HUES64 (cell line): ENCODE measurements around the gene GPX4.
A peak's percentile ranks its signal among the peaks of the same experiment; 100 is the strongest.

Experiments
- H3K27ac ChIP-seq: 2 replicates; pipeline ENCODE4 v1.7.0; 2013; ENCODE audit warnings: low read depth, low read length, inconsistent platforms
- H3K27me3 ChIP-seq: 2 replicates; pipeline ENCODE4 v1.6.1; 2013; ENCODE audit warnings: mild to moderate bottlenecking, low read length; ENCODE audit not compliant: insufficient read depth
- H3K36me3 ChIP-seq: 2 replicates; pipeline ENCODE4 v1.6.1; 2013; ENCODE audit warnings: mild to moderate bottlenecking, low read length; ENCODE audit not compliant: insufficient read depth
- H3K4me1 ChIP-seq: 2 replicates; pipeline ENCODE4 v1.6.1; 2013; ENCODE audit warnings: mild to moderate bottlenecking, low read length, moderate library complexity; ENCODE audit not compliant: insufficient read depth
- H3K4me3 ChIP-seq: 2 replicates; pipeline ENCODE4 v1.5.1; 2013; ENCODE audit warnings: mild to moderate bottlenecking, low read length, moderate library complexity
- H3K9ac ChIP-seq: 2 replicates; pipeline ENCODE4 v1.6.1; 2013; ENCODE audit warnings: mild to moderate bottlenecking, low read depth, low read length
- H3K9me3 ChIP-seq: 2 replicates; pipeline ENCODE4 v1.6.1; 2013; ENCODE audit warnings: low read depth, low read length; ENCODE audit not compliant: insufficient read depth
- WGBS: fragments of 150-250, 120-280 bp; methylation state at CpG from one replicate; pipeline ENCODE4 v1.1.7; 2013; ENCODE audit warnings: missing lambda C conversion rate; 5-methylcytosine and 5-hydroxymethylcytosine counted together

The GPX4 gene

DNA sequence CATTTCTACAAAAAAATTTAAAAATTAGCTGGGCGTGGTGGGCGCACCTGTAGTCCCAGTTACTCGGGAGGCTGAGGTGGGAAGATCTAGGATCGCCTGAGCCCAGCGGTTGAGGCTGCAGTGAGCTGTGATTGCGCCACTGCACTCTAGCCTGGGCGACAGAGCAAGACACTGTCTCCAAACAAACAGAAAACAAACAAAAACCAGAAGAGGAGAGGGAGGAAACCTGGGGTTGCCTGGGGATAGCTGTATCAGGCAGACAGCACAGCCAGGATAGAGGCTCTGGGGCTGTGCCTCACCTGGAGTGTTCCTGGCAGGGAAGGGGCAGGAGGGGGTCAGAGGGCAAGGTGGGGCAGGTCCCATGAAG is 6.0 kb upstream of the GPX4 start:
- Histone ChIP-seq H3K4me1 (peaks cover 10% of the 10 kb centered on the region; the same call in 1 of the 2 replicates), H3K9me3 (no peaks in the 10 kb centered on the region), H3K36me3 (peaks cover 9% of the 10 kb centered on the region), H3K4me3 (no peak overlapping the region), H3K9ac (no peak overlapping the region), H3K27me3 (no peaks in the 10 kb centered on the region), H3K27ac (no peak overlapping the region)
- 96% methylated on average over 6 of the region's 7 CpGs for WGBS

GRCh38 chr19:1098177-1099051 is 5.4 kb upstream of the GPX4 start:
- Histone ChIP-seq H3K36me3 (peaks cover 3% of the 10 kb centered on the region; the same call in 1 of the 2 replicates), H3K27me3 (no peaks in the 10 kb centered on the region), H3K9me3 (no peaks in the 10 kb centered on the region), H3K4me1 (peaks cover 11% of the 10 kb centered on the region; the same call in 1 of the 2 replicates), H3K4me3 (no peak overlapping the region), H3K9ac (no peak overlapping the region), H3K27ac (no peak overlapping the region)
- WGBS, result 78% methylated on average over 15 of the region's 15 CpGs

GRCh38 chr19:1101337-1101698 is 2.5 kb upstream of the GPX4 start:
- H3K27ac ChIP-seq, result peak overlapping the region; percentile 67; the same call in 1 of the 2 replicates
- no peaks in the 10 kb centered on the region for H3K27me3 ChIP-seq
- 72% methylated on average over 9 of the region's 9 CpGs for WGBS
- H3K36me3 ChIP-seq, result peaks cover 6% of the 10 kb centered on the region
- H3K9me3 ChIP-seq, result no peaks in the 10 kb centered on the region
- H3K9ac ChIP-seq, result peak overlapping the region; percentile 1
- H3K4me1 ChIP-seq, result peaks cover 11% of the 10 kb centered on the region; the same call in 1 of the 2 replicates
- no peak overlapping the region for H3K4me3 ChIP-seq

DNA sequence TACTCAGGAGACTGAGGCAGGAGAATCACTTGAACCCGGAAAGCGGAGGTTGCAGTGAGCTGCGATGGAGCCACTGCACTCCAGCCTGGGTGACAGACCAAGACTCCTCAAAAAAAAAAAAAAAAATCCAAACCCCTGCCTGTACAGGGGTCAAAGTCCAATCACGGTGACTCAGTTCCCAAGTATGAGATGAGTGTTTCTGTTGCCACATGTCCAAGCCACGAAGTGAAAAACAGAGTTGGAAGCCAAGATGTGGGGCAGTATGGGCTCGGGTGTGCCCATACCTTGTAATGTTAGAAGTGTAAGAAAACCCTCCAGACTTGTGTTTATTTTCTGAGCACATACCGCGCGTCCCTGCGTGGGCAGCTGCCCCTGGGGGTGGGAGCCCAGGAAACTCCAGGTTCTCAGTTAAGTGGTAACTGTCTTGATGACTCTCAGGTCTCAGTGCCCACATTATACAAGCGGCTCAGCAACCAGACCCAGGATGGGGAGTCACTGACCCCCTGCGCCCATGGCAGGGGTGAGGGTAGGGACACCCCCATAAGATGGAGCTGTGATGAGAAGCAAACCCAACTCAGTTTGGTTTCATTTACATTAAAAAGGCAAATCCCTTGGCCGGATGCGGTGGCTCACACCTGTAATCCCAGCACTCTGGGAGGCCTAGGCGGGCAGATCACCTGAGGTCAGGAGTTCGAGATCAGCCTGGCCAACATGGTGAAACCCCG is 1.2 kb upstream of the GPX4 start:
- peaks cover 18% of the 10 kb centered on the region for H3K36me3 ChIP-seq
- H3K27me3 ChIP-seq, result no peaks in the 10 kb centered on the region
- H3K4me3 ChIP-seq, result no peak overlapping the region
- no peaks in the 10 kb centered on the region for H3K9me3 ChIP-seq
- H3K9ac ChIP-seq, result peak overlapping the region; percentile 16; the same call in 1 of the 2 replicates
- H3K4me1 ChIP-seq, result peaks cover 11% of the 10 kb centered on the region; the same call in 1 of the 2 replicates
- WGBS, result 92% methylated on average over 17 of the region's 17 CpGs
- H3K27ac ChIP-seq, result peak overlapping the region; percentile 1; the same call in 1 of the 2 replicates

GRCh38 chr19:1103132-1103707 is 574 bp upstream of the GPX4 start:
- 69% methylated on average over 20 of the region's 20 CpGs for WGBS
- peaks cover 11% of the 10 kb centered on the region; the same call in 1 of the 2 replicates for H3K4me1 ChIP-seq

GRCh38 chr19:1104311-1105007 is 665 bp downstream of the GPX4 start:
- H3K4me3 ChIP-seq, result peak overlapping the region; percentile 88
- H3K27me3 ChIP-seq, result no peaks in the 10 kb centered on the region
- H3K9me3 ChIP-seq, result no peaks in the 10 kb centered on the region
- under 1% methylated on average over 93 of the region's 93 CpGs for WGBS
- H3K4me1 ChIP-seq, result peaks cover 11% of the 10 kb centered on the region; the same call in 1 of the 2 replicates
- H3K36me3 ChIP-seq, result peaks cover 20% of the 10 kb centered on the region
- peak overlapping the region; percentile 92 for H3K9ac ChIP-seq
- H3K27ac ChIP-seq, result peak overlapping the region; percentile 97

More at GRCh38 chr19:1103132-1103707, 574 bp upstream of the GPX4 start:
- peaks cover 20% of the 10 kb centered on the region for H3K36me3 ChIP-seq
- no peaks in the 10 kb centered on the region for H3K9me3 ChIP-seq
- no peaks in the 10 kb centered on the region for H3K27me3 ChIP-seq
- no peak overlapping the region for H3K9ac ChIP-seq
- H3K4me3 ChIP-seq, result peak overlapping the region; percentile 33; the same call in 1 of the 2 replicates
- H3K27ac ChIP-seq, result no peak overlapping the region

GRCh38 chr19:1105008-1105872 is 1.4 kb downstream of the GPX4 start:
- peak overlapping the region; percentile 92 for H3K9ac ChIP-seq
- H3K27ac ChIP-seq, result peak overlapping the region; percentile 97
- no peaks in the 10 kb centered on the region for H3K9me3 ChIP-seq
- peaks cover 11% of the 10 kb centered on the region; the same call in 1 of the 2 replicates for H3K4me1 ChIP-seq
- H3K36me3 ChIP-seq, result peaks cover 20% of the 10 kb centered on the region
- H3K4me3 ChIP-seq, result peak overlapping the region; percentile 88
- no peaks in the 10 kb centered on the region for H3K27me3 ChIP-seq
- WGBS, result 39% methylated on average over 69 of the region's 69 CpGs

- H3K27ac ChIP-seq, result 0 out of 2 replicates have a peak overlapping the region, but pooled peaks have one; percentile 35
- no peak overlapping the region for H3K9ac ChIP-seq
- peaks cover 11% of the 10 kb centered on the region; the same call in 1 of the 2 replicates for H3K4me1 ChIP-seq
- peaks cover 24% of the 10 kb centered on the region for H3K36me3 ChIP-seq
- no peaks in the 10 kb centered on the region for H3K27me3 ChIP-seq
- no peaks in the 10 kb centered on the region for H3K9me3 ChIP-seq
- 93% methylated on average over 32 of the region's 32 CpGs for WGBS
- H3K4me3 ChIP-seq, result no peak overlapping the region
These were observed 2.4 kb downstream of the GPX4 start for GRCh38 chr19:1105873-1106840.
